SU-DHL-6 (cell line): Measurements from ENCODE around the gene IFI27.

ENCODE experiments used
- EZH2phosphoT487 ChIP-seq: fragments of 200-600 bp; sonication (generic), shearing (Covaris generic); conservative IDR thresholded peaks from 2 replicates; pipeline ENCODE4 v1.6.1; 2018; ENCODE audit warnings: mild to moderate bottlenecking, antibody characterized with exemption, low read length, moderate library complexity, mixed read lengths
- TF ChIP-seq, protein P1 (sequence below): fragments of 200-600 bp; sonication (generic); IDR thresholded peaks from one replicate; pipeline ENCODE4 v1.5.1; 2017; ENCODE audit warnings: antibody characterized with exemption, mild to moderate bottlenecking, low read length, moderate library complexity; ENCODE audit not compliant: insufficient read depth, poor library complexity, severe bottlenecking

DNA sequence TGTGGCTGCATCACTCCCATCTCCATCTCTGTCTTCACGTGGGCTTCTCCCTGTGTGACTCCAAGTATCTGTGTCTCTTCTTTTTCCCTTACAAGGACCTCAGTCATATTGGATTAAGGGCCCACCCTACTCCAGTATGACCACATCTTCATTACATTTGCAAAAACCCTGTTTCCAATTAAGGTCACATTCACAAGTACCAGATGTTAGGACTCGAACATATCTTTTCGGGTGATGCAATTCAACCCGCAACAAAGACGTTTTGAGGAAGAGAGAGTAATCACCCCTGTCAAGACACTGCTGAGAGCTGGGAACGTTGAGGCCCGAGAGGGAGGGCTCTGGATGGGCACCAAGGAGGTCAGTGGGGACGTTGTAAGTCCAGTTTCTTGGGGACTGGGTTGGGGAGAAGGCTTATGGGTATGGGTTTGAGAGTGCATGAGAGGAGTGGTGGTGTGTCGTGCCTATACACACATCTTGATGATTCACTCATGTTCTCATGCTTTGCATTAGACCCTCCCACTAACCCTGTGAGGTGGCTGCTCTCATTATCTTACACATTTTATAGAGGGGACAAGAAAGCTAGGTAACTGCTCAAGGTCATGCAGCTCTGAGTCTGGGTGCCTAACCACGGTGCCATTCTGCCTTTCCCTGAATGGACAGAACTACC lies 12.1 kb upstream of the IFI27 start:
- TF ChIP-seq, protein P1, sequence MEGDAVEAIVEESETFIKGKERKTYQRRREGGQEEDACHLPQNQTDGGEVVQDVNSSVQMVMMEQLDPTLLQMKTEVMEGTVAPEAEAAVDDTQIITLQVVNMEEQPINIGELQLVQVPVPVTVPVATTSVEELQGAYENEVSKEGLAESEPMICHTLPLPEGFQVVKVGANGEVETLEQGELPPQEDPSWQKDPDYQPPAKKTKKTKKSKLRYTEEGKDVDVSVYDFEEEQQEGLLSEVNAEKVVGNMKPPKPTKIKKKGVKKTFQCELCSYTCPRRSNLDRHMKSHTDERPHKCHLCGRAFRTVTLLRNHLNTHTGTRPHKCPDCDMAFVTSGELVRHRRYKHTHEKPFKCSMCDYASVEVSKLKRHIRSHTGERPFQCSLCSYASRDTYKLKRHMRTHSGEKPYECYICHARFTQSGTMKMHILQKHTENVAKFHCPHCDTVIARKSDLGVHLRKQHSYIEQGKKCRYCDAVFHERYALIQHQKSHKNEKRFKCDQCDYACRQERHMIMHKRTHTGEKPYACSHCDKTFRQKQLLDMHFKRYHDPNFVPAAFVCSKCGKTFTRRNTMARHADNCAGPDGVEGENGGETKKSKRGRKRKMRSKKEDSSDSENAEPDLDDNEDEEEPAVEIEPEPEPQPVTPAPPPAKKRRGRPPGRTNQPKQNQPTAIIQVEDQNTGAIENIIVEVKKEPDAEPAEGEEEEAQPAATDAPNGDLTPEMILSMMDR = no peak
- TF ChIP-seq EZH2phosphoT487 = no peak
